BE2C (cell line): ENCODE data around the gene RHOB.

Experiments
- DNase-seq: peaks from one replicate; pipeline ENCODE4 v3.0.0-alpha.2; 2020
- H3K27me3 ChIP-seq: fragments of 250-450 bp; sonication (Bioruptor Pico); 2 replicates; pipeline ENCODE4 v1.5.1; 2020; ENCODE audit warnings: mild to moderate bottlenecking
- H3K36me3 ChIP-seq: fragments of 250-450 bp; sonication (Bioruptor Pico); 2 replicates; pipeline ENCODE4 v1.5.1; 2020; ENCODE audit warnings: mild to moderate bottlenecking
- H3K4me1 ChIP-seq: fragments of 250-450 bp; sonication (Bioruptor Pico); 2 replicates; pipeline ENCODE4 v1.5.1; 2020
- H3K4me3 ChIP-seq: 2 replicates; pipeline ENCODE4 v1.5.1; 2011; ENCODE audit warnings: low read depth, low read length
- H3K9me3 ChIP-seq: fragments of 250-450 bp; sonication (Bioruptor Pico); 2 replicates; pipeline ENCODE4 v1.5.1; 2020
- CTCF ChIP-seq: IDR thresholded peaks from 2 replicates; pipeline ENCODE4 v1.5.1; 2012; ENCODE audit warnings: mild to moderate bottlenecking, low read depth, low read length

The RHOB gene

GRCh38 chr2:20496076-20496872 lies 49.4 kb downstream of the RHOB start:
- no peak overlapping the region for H3K4me3 ChIP-seq
- peaks cover 24% of the 10 kb centered on the region for H3K4me1 ChIP-seq
- H3K27me3 ChIP-seq = no peaks in the 10 kb centered on the region
- H3K9me3 ChIP-seq = no peaks in the 10 kb centered on the region
- no peak for DNase-seq
- H3K36me3 ChIP-seq = no peaks in the 10 kb centered on the region
- TF ChIP-seq CTCF = no peak

GRCh38 chr2:20496942-20497341 lies 50.1 kb downstream of the RHOB start:
- peaks cover 19% of the 10 kb centered on the region for H3K4me1 ChIP-seq
- no peaks in the 10 kb centered on the region for H3K9me3 ChIP-seq
- no peak for TF ChIP-seq CTCF
- no peak for DNase-seq
- H3K36me3 ChIP-seq = no peaks in the 10 kb centered on the region
- H3K4me3 ChIP-seq = no peak overlapping the region
- no peaks in the 10 kb centered on the region for H3K27me3 ChIP-seq
